Testis (tissue), 2 donors: ENCODE data around the gene C11orf68.

Experiments
- POLR2A ChIP-seq: fragments of 450-650 bp; IDR thresholded peaks from one replicate; pipeline ENCODE4 v1.6.1; 2017; ENCODE audit warnings: antibody characterized with exemption, mild to moderate bottlenecking, moderate library complexity
- TF ChIP-seq, protein P1 (sequence below), 3 experiments: fragments of 450-650 bp in 2 of 3; fragments of 200-600 bp in 1 of 3; sonication (generic) in 1 of 3; IDR thresholded peaks; one replicate each; pipeline ENCODE4 v1.5.1; 2016 to 2019; ENCODE audit warnings: antibody characterized with exemption in 3 of 3, mild to moderate bottlenecking in 2 of 3, moderate library complexity in 1 of 3

DNA sequence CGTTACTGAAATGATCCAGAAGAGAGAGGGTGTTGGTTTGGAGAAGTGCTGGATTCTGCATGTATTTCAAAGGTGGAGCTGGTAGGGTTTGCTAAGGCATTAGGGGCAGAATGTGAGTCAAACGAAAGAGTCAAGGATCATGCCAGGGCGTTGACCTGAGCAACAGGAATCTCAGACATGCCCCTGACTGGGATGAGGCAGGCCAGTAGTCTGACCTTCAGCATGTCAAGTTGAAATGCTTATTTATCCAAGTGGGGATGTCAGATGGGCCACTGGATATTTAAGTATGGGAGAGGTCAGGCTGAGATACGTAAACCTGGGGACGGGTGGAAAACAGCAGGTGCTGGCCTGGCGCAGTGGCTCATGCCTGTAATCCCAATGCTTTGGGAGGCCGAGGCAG is 23.7 kb upstream of the C11orf68 start:
- TF ChIP-seq, protein P1, sequence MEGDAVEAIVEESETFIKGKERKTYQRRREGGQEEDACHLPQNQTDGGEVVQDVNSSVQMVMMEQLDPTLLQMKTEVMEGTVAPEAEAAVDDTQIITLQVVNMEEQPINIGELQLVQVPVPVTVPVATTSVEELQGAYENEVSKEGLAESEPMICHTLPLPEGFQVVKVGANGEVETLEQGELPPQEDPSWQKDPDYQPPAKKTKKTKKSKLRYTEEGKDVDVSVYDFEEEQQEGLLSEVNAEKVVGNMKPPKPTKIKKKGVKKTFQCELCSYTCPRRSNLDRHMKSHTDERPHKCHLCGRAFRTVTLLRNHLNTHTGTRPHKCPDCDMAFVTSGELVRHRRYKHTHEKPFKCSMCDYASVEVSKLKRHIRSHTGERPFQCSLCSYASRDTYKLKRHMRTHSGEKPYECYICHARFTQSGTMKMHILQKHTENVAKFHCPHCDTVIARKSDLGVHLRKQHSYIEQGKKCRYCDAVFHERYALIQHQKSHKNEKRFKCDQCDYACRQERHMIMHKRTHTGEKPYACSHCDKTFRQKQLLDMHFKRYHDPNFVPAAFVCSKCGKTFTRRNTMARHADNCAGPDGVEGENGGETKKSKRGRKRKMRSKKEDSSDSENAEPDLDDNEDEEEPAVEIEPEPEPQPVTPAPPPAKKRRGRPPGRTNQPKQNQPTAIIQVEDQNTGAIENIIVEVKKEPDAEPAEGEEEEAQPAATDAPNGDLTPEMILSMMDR (IDR thresholded peaks at IDR 0.05) = no peak
- no peak for TF ChIP-seq POLR2A
